Central memory CD8-positive, alpha-beta T cell (primary cell): ENCODE results near the gene YEATS2.

Experiments used
- ATAC-seq: fragments of 150-1000 bp; cut with Tn5 transposase; replicated peaks from 2 replicates; pipeline ENCODE4 v1.10.0; 2022; ENCODE audit warnings: mild to moderate bottlenecking, moderate FRiP score, moderate number of reproducible peaks; ENCODE audit not compliant: poor library complexity, severe bottlenecking; ENCODE audit errors: extremely low read depth
- DNase-seq, 2 donors: peaks; one replicate each; pipeline ENCODE4 v3.0.0; 2021; ENCODE audit warnings: low spot score in 2 of 2
- H3K27ac Mint-ChIP-seq: one replicate; pipeline ENCODE4 v1.8.0; 2022; ENCODE audit warnings: low read depth, mild to moderate bottlenecking, moderate library complexity, mixed read lengths
- H3K27me3 Mint-ChIP-seq: one replicate; pipeline ENCODE4 v1.8.0; 2022; ENCODE audit warnings: mixed read lengths
- H3K36me3 Mint-ChIP-seq: one replicate; pipeline ENCODE4 v1.8.0; 2022; ENCODE audit warnings: mild to moderate bottlenecking, moderate library complexity, mixed read lengths; ENCODE audit not compliant: insufficient read depth
- H3K4me1 Mint-ChIP-seq: one replicate; pipeline ENCODE4 v1.8.0; 2022; ENCODE audit warnings: mixed read lengths
- H3K4me3 Mint-ChIP-seq: one replicate; pipeline ENCODE4 v1.8.0; 2022; ENCODE audit warnings: mild to moderate bottlenecking, moderate library complexity, mixed read lengths
- H3K9me3 Mint-ChIP-seq: one replicate; pipeline ENCODE4 v1.8.0; 2022; ENCODE audit warnings: mixed read lengths

YEATS2 gene

DNA sequence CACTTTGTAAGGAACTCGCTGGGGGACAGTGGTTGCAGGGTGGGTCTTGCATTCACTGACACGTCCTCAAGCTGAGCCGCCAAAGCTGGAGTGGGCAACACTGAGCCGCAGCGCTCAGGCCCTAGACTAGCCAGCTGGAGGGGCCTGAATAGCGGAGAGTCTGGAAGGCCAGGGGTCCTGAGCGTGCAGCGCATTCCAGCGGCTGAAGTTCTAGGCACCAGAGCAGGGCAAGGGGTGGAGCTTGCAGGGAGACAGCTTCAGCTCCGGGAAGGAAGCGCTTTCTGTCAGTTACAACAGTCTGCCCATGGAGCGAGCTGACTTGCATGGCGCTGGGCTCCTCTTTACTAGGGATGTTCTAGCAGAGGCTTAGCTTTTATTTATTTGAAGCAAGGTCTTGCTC, 125.0 kb downstream of the YEATS2 start:
- H3K27me3 Mint-ChIP-seq, result no peaks in the 10 kb centered on the region
- ATAC-seq (no peak), DNase-seq (no peak)
- peaks cover 5% of the 10 kb centered on the region for H3K36me3 Mint-ChIP-seq
- no peak overlapping the region for H3K4me3 Mint-ChIP-seq
- peaks cover 20% of the 10 kb centered on the region for H3K4me1 Mint-ChIP-seq
- no peaks in the 10 kb centered on the region for H3K9me3 Mint-ChIP-seq
- H3K27ac Mint-ChIP-seq, result no peak overlapping the region

DNA sequence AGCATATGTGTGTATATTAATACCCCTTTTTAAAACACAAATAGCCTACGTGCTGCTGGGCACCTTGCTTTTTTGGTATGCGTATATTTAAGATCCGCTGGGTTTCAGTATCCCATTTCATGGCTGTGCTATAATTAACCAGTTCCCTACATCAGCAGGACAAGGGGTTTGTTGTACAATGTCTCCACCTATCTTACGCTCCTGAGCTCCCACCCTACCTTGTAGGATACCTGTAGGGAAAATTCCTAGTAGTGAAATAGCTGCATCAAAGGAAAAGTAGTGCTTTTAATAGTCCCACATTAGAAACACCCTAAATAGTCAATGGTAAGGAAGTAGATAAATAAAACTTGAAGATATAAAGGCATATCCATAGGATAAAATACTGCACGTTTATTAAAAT, 126.4 kb downstream of the YEATS2 start:
- no peak for DNase-seq
- no peak for ATAC-seq
- H3K9me3 Mint-ChIP-seq, result no peaks in the 10 kb centered on the region
- peak overlapping the region; percentile 68 for H3K27ac Mint-ChIP-seq
- peak overlapping the region; percentile 82 for H3K4me3 Mint-ChIP-seq
- peaks cover 20% of the 10 kb centered on the region for H3K4me1 Mint-ChIP-seq
- no peaks in the 10 kb centered on the region for H3K27me3 Mint-ChIP-seq
- H3K36me3 Mint-ChIP-seq, result peaks cover 9% of the 10 kb centered on the region

DNA sequence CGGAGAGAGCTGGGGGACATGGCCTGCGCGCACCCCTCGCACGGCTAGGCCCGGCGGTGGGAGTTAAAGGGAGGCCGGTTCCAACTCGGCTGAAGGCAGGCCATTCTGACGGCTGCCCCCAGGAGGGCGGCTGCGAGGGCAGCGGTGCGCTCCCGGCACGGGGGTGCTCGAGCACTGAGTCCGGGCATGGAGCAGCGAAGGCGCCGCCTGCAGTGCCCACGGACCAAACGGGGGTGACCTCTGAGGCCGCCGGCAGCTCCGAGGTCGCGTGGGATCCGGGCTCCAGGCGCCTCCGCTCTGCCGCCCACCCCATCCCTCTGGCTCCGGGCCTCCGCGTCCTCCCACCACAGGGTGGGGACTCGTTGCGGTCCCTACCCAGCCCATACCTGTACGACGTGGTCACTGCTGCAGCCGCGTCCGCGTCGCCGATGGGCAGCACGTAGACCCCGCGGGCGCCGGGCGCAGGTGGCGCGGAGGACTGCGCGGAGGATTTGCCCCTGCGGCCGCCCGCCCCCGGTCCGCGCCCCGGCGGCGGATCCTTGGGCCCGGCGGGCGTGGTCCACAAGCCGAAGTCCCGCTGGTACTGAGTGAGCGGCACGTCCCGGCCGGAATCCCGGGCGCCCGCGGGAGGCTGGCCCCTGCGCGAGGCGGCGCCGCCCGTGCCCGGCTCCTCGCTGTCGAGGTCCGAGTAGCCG, 127.3 kb downstream of the YEATS2 start:
- H3K4me1 Mint-ChIP-seq, result peaks cover 20% of the 10 kb centered on the region
- peaks cover 10% of the 10 kb centered on the region for H3K36me3 Mint-ChIP-seq
- peak overlapping the region; percentile 82 for H3K4me3 Mint-ChIP-seq
- H3K9me3 Mint-ChIP-seq, result no peaks in the 10 kb centered on the region
- DNase-seq (no peak), ATAC-seq (peak; percentile 44)
- H3K27me3 Mint-ChIP-seq, result no peaks in the 10 kb centered on the region
- peak overlapping the region; percentile 68 for H3K27ac Mint-ChIP-seq

DNA sequence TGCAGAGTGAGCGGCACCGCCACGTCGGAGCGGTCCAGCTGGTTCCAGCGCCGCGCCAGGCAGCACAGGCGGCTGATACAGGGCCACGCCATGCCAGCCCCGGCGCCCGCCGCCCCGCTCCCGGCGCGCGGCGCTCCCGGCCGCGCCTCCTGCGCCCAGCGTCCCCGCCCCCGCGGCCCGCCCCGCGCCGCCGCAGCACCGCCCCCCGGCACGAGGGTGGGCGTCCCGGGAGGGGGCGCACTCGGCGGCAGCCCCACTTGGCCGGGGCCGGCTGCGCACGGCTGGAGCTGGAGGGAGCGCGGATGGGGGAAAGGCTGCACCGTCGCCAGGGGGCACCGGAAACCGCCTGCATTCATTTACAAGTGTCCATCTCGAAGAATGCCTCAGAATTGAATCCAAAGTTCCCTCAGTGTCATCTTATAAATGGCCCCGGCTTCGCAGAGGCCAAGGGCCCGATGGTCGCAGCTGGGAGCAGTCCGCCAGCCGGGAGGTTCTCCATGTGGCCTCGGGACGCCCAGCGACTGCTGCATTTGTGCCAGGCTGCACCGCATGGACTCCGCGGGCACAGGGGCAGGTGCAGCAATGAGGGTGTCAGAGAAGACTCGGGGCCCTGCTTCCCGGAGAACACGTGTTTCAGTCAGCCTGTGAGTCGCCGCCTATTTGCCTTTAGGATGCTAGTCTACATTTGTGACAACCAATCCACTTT, 128.0 kb downstream of the YEATS2 start, which contains the start of gene MAP6D1:
TSS of gene MAP6D1 (minus strand) at position 122 of the 706 bp plus-strand sequence. CDS start at position 92, 30 bp downstream.
- Mint-ChIP-seq H3K4me1 (peaks cover 20% of the 10 kb centered on the region), H3K4me3 (peak within 1 kb of the TSS; percentile 82), H3K36me3 (peaks cover 10% of the 10 kb centered on the region), H3K9me3 (no peaks in the 10 kb centered on the region), H3K27me3 (no peaks in the 10 kb centered on the region), H3K27ac (peak within 1 kb of the TSS; percentile 68)
- DNase-seq (no peak), ATAC-seq (peak; percentile 58)

DNA sequence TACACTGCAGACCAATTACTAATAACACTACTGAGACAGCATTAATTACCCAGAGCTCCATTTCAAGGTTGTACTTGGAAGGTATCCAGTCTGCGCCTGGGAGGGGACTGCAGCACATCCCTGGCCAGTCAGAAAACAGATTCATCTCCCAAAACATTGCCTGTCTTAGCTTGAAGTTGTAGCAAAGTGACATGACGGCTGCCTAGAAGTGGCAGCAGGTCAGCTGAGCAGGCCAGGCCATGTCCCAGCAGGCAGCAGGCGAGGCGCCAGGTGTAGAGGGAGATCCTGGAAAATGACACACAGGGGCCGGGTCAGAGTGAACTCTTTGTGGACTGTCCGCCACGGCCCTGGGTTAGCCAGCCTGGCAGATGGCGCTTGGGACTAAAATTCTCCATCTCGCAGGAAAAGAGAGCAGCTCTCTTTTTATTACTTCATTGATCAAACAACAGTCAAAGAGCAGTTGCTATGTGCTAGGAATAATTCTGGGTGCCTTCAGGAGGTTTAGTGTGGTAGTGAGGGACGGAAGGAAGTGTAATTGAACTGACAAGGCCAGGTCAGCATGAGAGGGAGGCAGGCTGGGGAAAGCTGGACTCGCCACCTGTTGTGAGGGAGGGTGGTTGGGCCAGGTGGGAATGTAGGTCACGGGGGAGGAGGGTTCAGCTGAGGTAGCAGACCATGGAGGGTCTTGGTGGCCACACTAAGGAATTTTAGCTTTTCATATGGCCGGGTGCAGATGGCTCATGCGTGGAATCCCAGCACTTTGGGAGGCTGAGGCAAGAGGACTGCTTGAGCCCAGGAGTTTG, 129.1 kb downstream of the YEATS2 start:
- peaks cover 20% of the 10 kb centered on the region for H3K4me1 Mint-ChIP-seq
- H3K27ac Mint-ChIP-seq, result no peak overlapping the region
- H3K4me3 Mint-ChIP-seq, result peak overlapping the region; percentile 69
- peaks cover 12% of the 10 kb centered on the region for H3K36me3 Mint-ChIP-seq
- DNase-seq (no peak), ATAC-seq (no peak)
- H3K27me3 Mint-ChIP-seq, result no peaks in the 10 kb centered on the region
- H3K9me3 Mint-ChIP-seq, result no peaks in the 10 kb centered on the region

DNA sequence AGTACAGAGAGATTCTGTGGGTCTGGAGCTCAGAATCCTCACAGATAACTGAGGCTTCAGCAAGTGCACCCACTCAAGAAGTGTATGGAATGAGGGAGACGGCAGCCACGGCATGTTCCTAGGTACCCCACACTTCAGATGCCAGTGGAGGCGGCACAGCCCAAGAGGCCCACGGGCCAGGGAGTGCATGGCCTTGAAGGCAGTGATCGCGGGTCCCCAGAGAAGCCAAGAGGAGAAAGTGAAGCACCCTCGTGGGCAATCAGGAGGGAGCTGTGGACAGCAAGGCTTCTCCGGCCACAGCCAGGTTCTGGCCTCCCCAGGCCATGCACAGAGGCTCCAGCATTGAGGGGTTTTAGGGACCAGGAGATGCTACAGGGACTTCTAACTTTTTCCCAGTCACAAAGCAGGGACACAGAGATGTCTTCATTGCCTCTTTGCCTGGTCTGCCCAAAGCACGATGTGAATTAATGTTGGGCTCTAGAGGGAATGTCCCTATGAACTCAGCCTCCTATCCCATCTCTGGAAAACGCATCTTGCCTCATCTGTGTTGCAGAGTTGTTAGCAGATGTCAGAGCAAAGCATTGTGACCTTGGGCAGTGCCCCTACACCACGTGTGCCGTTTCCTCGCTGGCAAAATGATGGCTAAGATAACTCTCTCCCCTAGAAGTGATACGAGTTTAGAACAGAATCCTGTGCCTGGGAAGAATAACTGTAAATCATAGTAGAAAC, 130.4 kb downstream of the YEATS2 start:
- Mint-ChIP-seq H3K36me3 (peaks cover 16% of the 10 kb centered on the region), H3K4me3 (no peak overlapping the region), H3K9me3 (no peaks in the 10 kb centered on the region), H3K27ac (no peak overlapping the region), H3K27me3 (no peaks in the 10 kb centered on the region), H3K4me1 (peaks cover 15% of the 10 kb centered on the region)
- no peak for ATAC-seq
- no peak for DNase-seq

DNA sequence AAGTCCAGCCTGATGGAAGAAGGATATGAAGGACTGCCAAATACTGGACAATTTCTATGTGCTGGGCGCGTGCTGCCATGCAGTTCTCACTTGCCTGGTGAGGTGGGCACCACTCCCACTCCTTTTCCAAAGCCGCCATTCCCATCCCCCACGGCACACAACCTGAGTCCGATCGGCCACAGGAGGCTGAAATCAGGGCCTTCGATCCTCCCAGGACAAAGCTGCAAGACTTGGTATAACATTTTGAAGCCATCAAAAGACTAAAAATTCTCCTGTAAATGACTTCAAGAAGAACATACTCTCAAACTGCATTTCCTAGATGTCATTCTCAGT, 130.9 kb downstream of the YEATS2 start:
- no peaks in the 10 kb centered on the region for H3K27me3 Mint-ChIP-seq
- DNase-seq, result no peak
- H3K9me3 Mint-ChIP-seq, result no peaks in the 10 kb centered on the region
- peaks cover 15% of the 10 kb centered on the region for H3K4me1 Mint-ChIP-seq
- no peak overlapping the region for H3K4me3 Mint-ChIP-seq
- H3K36me3 Mint-ChIP-seq, result peaks cover 16% of the 10 kb centered on the region
- no peak for ATAC-seq
- no peak overlapping the region for H3K27ac Mint-ChIP-seq

DNA sequence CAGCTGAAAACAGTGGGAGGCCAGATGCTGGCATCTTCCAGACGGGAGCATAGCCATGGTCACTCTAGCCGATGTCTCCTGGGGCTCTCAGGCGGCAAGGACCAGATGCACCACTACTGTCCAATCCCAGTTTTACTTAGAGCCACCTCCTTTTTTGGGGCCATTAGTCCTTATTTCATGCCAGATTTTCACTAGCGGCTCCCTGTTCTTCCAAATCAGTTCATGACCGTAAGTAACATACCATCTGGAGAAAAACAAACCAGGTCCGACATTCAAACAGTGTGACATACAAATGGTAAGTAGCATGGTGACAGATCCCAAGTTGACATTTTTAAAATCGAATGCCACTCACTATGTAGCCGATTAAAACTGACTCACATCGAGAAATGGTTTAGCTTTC, 131.9 kb downstream of the YEATS2 start:
- H3K36me3 Mint-ChIP-seq, result peaks cover 24% of the 10 kb centered on the region
- no peak overlapping the region for H3K27ac Mint-ChIP-seq
- ATAC-seq (no peak), DNase-seq (no peak)
- H3K9me3 Mint-ChIP-seq, result no peaks in the 10 kb centered on the region
- peaks cover 8% of the 10 kb centered on the region for H3K4me1 Mint-ChIP-seq
- no peak overlapping the region for H3K4me3 Mint-ChIP-seq
- H3K27me3 Mint-ChIP-seq, result no peaks in the 10 kb centered on the region

DNA sequence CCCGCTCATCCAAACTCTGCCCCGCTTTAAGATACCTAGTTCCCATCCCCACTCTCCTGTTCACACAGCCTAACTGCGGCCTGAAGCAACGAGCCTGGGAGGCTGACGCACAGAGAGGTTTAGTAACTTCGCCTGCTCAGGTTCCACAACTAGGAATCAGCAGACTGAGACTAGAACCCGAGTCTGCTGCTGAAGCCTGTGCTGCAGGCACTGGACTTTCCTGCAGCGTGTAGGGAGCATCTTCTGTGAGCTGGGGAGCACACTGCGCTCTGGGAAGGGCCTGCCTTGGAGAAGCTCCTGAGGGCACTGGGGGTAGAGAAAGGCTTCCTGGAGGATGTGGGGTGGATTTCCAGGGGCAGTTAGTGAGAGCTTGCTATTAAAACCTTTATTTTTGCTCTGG, 132.6 kb downstream of the YEATS2 start:
- Mint-ChIP-seq H3K9me3 (no peaks in the 10 kb centered on the region), H3K4me3 (no peak overlapping the region), H3K27me3 (no peaks in the 10 kb centered on the region), H3K36me3 (peaks cover 23% of the 10 kb centered on the region), H3K4me1 (peaks cover 5% of the 10 kb centered on the region), H3K27ac (no peak overlapping the region)
- ATAC-seq (no peak), DNase-seq (no peak)

DNA sequence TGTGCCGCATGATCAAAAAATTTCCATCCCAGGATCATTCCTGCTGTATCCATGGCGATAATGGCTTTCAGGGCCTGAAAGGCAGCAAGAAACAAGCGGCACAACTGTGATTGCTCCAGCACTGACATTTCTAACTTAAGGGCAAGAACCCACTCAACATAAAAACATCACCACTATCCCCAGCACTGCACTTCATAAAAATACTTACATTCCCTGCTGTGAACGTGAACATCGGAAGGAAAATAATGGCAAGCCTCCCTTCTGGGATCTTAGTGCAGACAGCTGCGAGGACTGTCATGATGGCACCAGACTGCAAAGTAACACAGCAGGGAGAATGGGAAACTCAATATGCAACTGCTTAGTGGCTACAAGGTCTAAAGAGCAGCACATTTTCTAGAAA, 135.9 kb downstream of the YEATS2 start:
- H3K27me3 Mint-ChIP-seq, result no peaks in the 10 kb centered on the region
- no peak overlapping the region for H3K27ac Mint-ChIP-seq
- DNase-seq, result no peak
- H3K9me3 Mint-ChIP-seq, result no peaks in the 10 kb centered on the region
- no peak overlapping the region for H3K4me3 Mint-ChIP-seq
- peaks cover 30% of the 10 kb centered on the region for H3K36me3 Mint-ChIP-seq
- no peaks in the 10 kb centered on the region for H3K4me1 Mint-ChIP-seq
- ATAC-seq, result no peak

DNA sequence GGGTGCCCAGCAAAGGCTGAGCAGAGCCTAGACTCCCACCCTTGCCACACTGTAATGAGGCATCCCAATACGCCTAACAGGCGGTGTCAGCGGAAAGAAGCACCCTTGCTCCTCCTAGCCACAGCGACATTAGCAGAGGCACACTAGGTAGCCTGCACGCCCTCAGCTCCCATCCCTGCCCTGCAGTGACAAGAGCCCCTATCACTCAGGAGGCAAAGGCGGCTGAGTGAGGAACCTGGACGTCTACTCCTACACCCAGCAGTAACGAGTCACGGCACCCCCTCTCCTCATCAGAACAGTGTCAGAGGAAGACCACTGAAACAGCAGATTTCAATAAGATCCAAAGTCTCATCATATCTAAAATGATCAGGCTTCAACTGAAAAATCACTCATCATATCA, 139.8 kb downstream of the YEATS2 start:
- Mint-ChIP-seq H3K4me3 (no peak overlapping the region), H3K36me3 (peaks cover 47% of the 10 kb centered on the region), H3K27me3 (no peaks in the 10 kb centered on the region), H3K9me3 (no peaks in the 10 kb centered on the region), H3K27ac (no peak overlapping the region), H3K4me1 (no peaks in the 10 kb centered on the region)
- ATAC-seq, result no peak
- no peak for DNase-seq

DNA sequence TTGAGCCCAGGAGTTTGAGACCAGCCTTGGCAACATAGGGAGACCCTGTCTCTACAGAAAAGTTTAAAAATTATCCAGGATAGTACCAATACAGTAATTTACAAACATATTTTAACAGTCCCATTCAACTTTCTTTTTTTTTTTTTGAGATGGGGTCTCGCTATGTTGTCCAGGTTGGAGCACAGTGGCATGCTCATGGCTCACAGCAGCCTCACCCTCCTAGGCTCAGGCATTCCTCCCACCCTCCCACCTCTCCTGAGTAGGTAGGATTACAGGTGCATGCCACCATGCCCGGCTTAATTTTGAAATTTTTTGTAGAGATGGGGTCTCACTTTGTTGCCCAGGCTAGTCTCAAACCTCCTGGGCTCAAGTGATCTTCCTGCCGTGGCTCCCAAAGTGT, 140.3 kb downstream of the YEATS2 start:
- Mint-ChIP-seq H3K9me3 (no peaks in the 10 kb centered on the region), H3K36me3 (peaks cover 49% of the 10 kb centered on the region), H3K4me1 (no peaks in the 10 kb centered on the region), H3K27me3 (no peaks in the 10 kb centered on the region), H3K27ac (no peak overlapping the region), H3K4me3 (no peak overlapping the region)
- ATAC-seq, result no peak
- no peak for DNase-seq
